Measurements from ENCODE around the gene ZNF599. TPM values are rescaled to one million over a fixed set of nuclear protein-coding genes. Genes with fewer than 3 reads are reported as not detected.
"Not testable (repeated sequence)": the region's sequence is repeated elsewhere in the genome, so short reads cannot be mapped to it uniquely, and the experiment has no call there.

ZNF599 gene
- total and polyA plus RNA-seq, 2 donors from 2014 or later = 8.9 to 14.2 TPM

GRCh38 chr19:34808566-34808965 is 35.6 kb upstream of the ZNF599 start:
- no peak for TF ChIP-seq CTCF (IDR thresholded peaks at IDR 0.05; ENCODE audit: borderline replicate concordance, extremely low read depth, insufficient read depth)
- no peaks in the 10 kb centered on the region for H3K4me1 ChIP-seq (ENCODE audit: control insufficient read depth in 2 of 3, insufficient read depth in 2 of 3, low read depth in 1 of 3, low read length in 3 of 3)
- H3K9ac ChIP-seq (ENCODE audit: low read length in 3 of 3) = no peak overlapping the region
- H3K27me3 ChIP-seq (ENCODE audit: control insufficient read depth, insufficient read depth, low read length) = no peaks in the 10 kb centered on the region
- H3K4me3 ChIP-seq (ENCODE audit: low read length in 3 of 3) = no peak overlapping the region
- DNase-seq = no peak
- FAIRE-seq = no peak
- H3K27ac ChIP-seq (ENCODE audit: low read depth in 2 of 2, low read length in 2 of 2) = no peak overlapping the region
- intact Hi-C loops (cut with DNase I) = no loop called here
- H3K9me3 ChIP-seq (ENCODE audit: control insufficient read depth in 2 of 3, insufficient read depth in 1 of 3, low read length in 3 of 3) = peaks cover 0 to 13% (median 0%) of the 10 kb centered on the region in 3 donors
- no peaks in the 10 kb centered on the region for H3K36me3 ChIP-seq (ENCODE audit: control insufficient read depth in 2 of 3, insufficient read depth in 3 of 3, low read length in 3 of 3)

GRCh38 chr19:34806976-34807860 is 34.2 kb upstream of the ZNF599 start:
- Histone ChIP-seq H3K9me3 (ENCODE audit: control insufficient read depth in 2 of 3, insufficient read depth in 1 of 3, low read length in 3 of 3) (peaks cover 0 to 13% (median 0%) of the 10 kb centered on the region in 3 donors), H3K27ac (ENCODE audit: low read depth in 2 of 2, low read length in 2 of 2) (no peak overlapping the region), H3K4me3 (ENCODE audit: low read length in 3 of 3) (no peak overlapping the region), H3K9ac (ENCODE audit: low read length in 3 of 3) (no peak overlapping the region), H3K4me1 (ENCODE audit: control insufficient read depth in 2 of 3, insufficient read depth in 2 of 3, low read depth in 1 of 3, low read length in 3 of 3) (no peaks in the 10 kb centered on the region), H3K27me3 (ENCODE audit: control insufficient read depth, insufficient read depth, low read length) (no peaks in the 10 kb centered on the region), H3K36me3 (ENCODE audit: control insufficient read depth in 2 of 3, insufficient read depth in 3 of 3, low read length in 3 of 3) (no peaks in the 10 kb centered on the region)
- intact Hi-C loops (cut with DNase I) = no loop called here
- no peak for TF ChIP-seq CTCF (IDR thresholded peaks at IDR 0.05; ENCODE audit: borderline replicate concordance, extremely low read depth, insufficient read depth)
- no peak for FAIRE-seq
- DNase-seq = no peak

GRCh38 chr19:34804115-34804514 is 31.1 kb upstream of the ZNF599 start:
- no peaks in the 10 kb centered on the region for H3K36me3 ChIP-seq (ENCODE audit: control insufficient read depth in 2 of 3, insufficient read depth in 3 of 3, low read length in 3 of 3)
- H3K9ac ChIP-seq (ENCODE audit: low read length in 3 of 3) = no peak overlapping the region
- peaks cover 0 to 22% (median 0%) of the 10 kb centered on the region in 3 donors for H3K9me3 ChIP-seq (ENCODE audit: control insufficient read depth in 2 of 3, insufficient read depth in 1 of 3, low read length in 3 of 3)
- no peak overlapping the region for H3K4me3 ChIP-seq (ENCODE audit: low read length in 3 of 3)
- TF ChIP-seq CTCF (IDR thresholded peaks at IDR 0.05; ENCODE audit: borderline replicate concordance, extremely low read depth, insufficient read depth) = no peak
- H3K27ac ChIP-seq (ENCODE audit: low read depth in 2 of 2, low read length in 2 of 2) = no peak overlapping the region
- H3K4me1 ChIP-seq (ENCODE audit: control insufficient read depth in 2 of 3, insufficient read depth in 2 of 3, low read depth in 1 of 3, low read length in 3 of 3) = no peaks in the 10 kb centered on the region
- no peaks in the 10 kb centered on the region for H3K27me3 ChIP-seq (ENCODE audit: control insufficient read depth, insufficient read depth, low read length)
- no peak for FAIRE-seq
- DNase-seq = no peak
- intact Hi-C loops (cut with DNase I) = no loop called here

- DNase-seq; H3K27me3 ChIP-seq (ENCODE audit: control insufficient read depth, insufficient read depth, low read length); H3K4me3 ChIP-seq (ENCODE audit: low read length in 3 of 3); H3K36me3 ChIP-seq (ENCODE audit: control insufficient read depth in 2 of 3, insufficient read depth in 3 of 3, low read length in 3 of 3); FAIRE-seq; H3K27ac ChIP-seq (ENCODE audit: low read depth in 2 of 2, low read length in 2 of 2); H3K4me1 ChIP-seq (ENCODE audit: control insufficient read depth in 2 of 3, insufficient read depth in 2 of 3, low read depth in 1 of 3, low read length in 3 of 3); H3K9ac ChIP-seq (ENCODE audit: low read length in 3 of 3); intact Hi-C loops (cut with DNase I): not testable (repeated sequence)
- H3K9me3 ChIP-seq (ENCODE audit: control insufficient read depth in 2 of 3, insufficient read depth in 1 of 3, low read length in 3 of 3) = peaks cover 0 to 13% (median 0%) of the 10 kb centered on the region in 3 donors
Measured at GRCh38 chr19:34796953-34797352, 23.9 kb upstream of the ZNF599 start.

Measured in kidney (tissue), 14 donors.